ENCODE results near the gene KRTAP9-4. TPM values are rescaled to one million over a fixed set of nuclear protein-coding genes. Genes with fewer than 3 reads are reported as not detected.
"Not testable (repeated sequence)": the region's sequence is repeated elsewhere in the genome, so short reads cannot be mapped to it uniquely, and the experiment has no call there.

The KRTAP9-4 gene, protein sequence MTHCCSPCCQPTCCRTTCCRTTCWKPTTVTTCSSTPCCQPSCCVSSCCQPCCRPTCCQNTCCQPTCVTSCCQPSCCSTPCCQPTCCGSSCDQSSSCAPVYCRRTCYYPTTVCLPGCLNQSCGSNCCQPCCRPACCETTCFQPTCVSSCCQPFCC
- not detected for polyA plus RNA-seq (2012; ENCODE audit: insufficient read length, low read depth)

- not testable (repeated sequence) for TF ChIP-seq FOXP2 (optimal IDR thresholded peaks at IDR 0.05; ENCODE audit: borderline replicate concordance, extremely low read depth, extremely low read length, insufficient read depth); POLR2AphosphoS5 (IDR thresholded peaks at IDR 0.05; ENCODE audit: low read depth, low read length)
- TF ChIP-seq, protein P1, sequence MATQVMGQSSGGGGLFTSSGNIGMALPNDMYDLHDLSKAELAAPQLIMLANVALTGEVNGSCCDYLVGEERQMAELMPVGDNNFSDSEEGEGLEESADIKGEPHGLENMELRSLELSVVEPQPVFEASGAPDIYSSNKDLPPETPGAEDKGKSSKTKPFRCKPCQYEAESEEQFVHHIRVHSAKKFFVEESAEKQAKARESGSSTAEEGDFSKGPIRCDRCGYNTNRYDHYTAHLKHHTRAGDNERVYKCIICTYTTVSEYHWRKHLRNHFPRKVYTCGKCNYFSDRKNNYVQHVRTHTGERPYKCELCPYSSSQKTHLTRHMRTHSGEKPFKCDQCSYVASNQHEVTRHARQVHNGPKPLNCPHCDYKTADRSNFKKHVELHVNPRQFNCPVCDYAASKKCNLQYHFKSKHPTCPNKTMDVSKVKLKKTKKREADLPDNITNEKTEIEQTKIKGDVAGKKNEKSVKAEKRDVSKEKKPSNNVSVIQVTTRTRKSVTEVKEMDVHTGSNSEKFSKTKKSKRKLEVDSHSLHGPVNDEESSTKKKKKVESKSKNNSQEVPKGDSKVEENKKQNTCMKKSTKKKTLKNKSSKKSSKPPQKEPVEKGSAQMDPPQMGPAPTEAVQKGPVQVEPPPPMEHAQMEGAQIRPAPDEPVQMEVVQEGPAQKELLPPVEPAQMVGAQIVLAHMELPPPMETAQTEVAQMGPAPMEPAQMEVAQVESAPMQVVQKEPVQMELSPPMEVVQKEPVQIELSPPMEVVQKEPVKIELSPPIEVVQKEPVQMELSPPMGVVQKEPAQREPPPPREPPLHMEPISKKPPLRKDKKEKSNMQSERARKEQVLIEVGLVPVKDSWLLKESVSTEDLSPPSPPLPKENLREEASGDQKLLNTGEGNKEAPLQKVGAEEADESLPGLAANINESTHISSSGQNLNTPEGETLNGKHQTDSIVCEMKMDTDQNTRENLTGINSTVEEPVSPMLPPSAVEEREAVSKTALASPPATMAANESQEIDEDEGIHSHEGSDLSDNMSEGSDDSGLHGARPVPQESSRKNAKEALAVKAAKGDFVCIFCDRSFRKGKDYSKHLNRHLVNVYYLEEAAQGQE (IDR thresholded peaks at IDR 0.05; ENCODE audit: insufficient read depth in 1 of 2, low read depth in 2 of 2, low read length in 2 of 2), result not testable (repeated sequence)
Observed at GRCh38 chr17:41249637-41250240, at the start of gene KRTAP9-4. KRTAP9-4 (plus strand) TSS chr17:41249687; CDS start chr17:41249721, 34 bp downstream.

DNA sequence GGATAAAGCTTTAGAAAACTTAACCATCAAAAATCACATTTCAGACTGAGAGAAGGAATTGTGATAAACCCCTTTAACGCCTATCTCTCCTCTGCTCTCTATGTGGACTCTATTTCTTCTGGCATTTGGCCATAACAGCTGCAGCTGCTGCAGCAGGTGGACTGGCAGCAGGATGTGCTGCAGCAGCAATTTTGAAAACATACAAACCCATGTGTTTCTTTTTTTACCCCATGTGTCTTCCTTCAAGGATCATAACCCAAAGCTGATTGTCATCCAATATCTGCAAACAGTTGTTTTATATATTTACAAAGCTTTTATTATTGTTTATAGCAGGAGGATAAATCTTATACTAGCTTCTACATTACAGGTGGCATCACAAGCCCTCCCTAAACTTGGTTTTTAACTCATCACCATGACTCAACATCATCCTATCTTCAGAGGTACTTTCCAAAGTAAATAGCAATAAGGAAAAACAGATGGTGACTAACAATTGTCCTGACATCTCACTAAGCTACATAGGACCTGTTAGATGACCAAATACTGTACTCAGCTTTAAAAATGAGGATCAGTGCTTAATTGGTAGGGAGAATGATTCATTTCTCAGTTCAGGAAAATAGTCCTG, 37.5 kb upstream of the KRTAP9-4 start:
- TF ChIP-seq POLR2AphosphoS5 (IDR thresholded peaks at IDR 0.05; ENCODE audit: low read depth, low read length) (no peak), SIN3A (IDR thresholded peaks at IDR 0.05; ENCODE audit: borderline replicate concordance, insufficient read depth, low read length) (no peak), FOXP2 (optimal IDR thresholded peaks at IDR 0.05; ENCODE audit: borderline replicate concordance, extremely low read depth, extremely low read length, insufficient read depth) (no peak), TAF1 (IDR thresholded peaks at IDR 0.05; ENCODE audit: borderline replicate concordance, insufficient read depth, low read length) (no peak)
- TF ChIP-seq, protein P1 (IDR thresholded peaks at IDR 0.05; ENCODE audit: insufficient read depth in 1 of 2, low read depth in 2 of 2, low read length in 2 of 2), result no peak

- TF ChIP-seq, protein P1 (IDR thresholded peaks at IDR 0.05; ENCODE audit: insufficient read depth in 1 of 2, low read depth in 2 of 2, low read length in 2 of 2), result no peak
- TF ChIP-seq POLR2AphosphoS5 (IDR thresholded peaks at IDR 0.05; ENCODE audit: low read depth, low read length), result no peak
- TF ChIP-seq TAF1 (IDR thresholded peaks at IDR 0.05; ENCODE audit: borderline replicate concordance, insufficient read depth, low read length), result no peak
- TF ChIP-seq SIN3A (IDR thresholded peaks at IDR 0.05; ENCODE audit: borderline replicate concordance, insufficient read depth, low read length), result no peak
- TF ChIP-seq FOXP2 (optimal IDR thresholded peaks at IDR 0.05; ENCODE audit: borderline replicate concordance, extremely low read depth, extremely low read length, insufficient read depth), result no peak
Observed at GRCh38 chr17:41212524-41213169, 36.8 kb upstream of the KRTAP9-4 start.

- TF ChIP-seq FOXP2 (optimal IDR thresholded peaks at IDR 0.05; ENCODE audit: borderline replicate concordance, extremely low read depth, extremely low read length, insufficient read depth) (no peak), SIN3A (IDR thresholded peaks at IDR 0.05; ENCODE audit: borderline replicate concordance, insufficient read depth, low read length) (no peak), POLR2AphosphoS5 (IDR thresholded peaks at IDR 0.05; ENCODE audit: low read depth, low read length) (no peak), TAF1 (IDR thresholded peaks at IDR 0.05; ENCODE audit: borderline replicate concordance, insufficient read depth, low read length) (no peak)
- TF ChIP-seq, protein P1 (IDR thresholded peaks at IDR 0.05; ENCODE audit: insufficient read depth in 1 of 2, low read depth in 2 of 2, low read length in 2 of 2), result no peak
Observed at GRCh38 chr17:41215681-41216080, 33.8 kb upstream of the KRTAP9-4 start.
